HL-60 (cell line): ENCODE measurements around the gene CDPF1.

Experiments
- POLR2AphosphoS5 ChIP-seq: IDR thresholded peaks from 2 replicates; pipeline ENCODE4 v1.6.1; 2012; ENCODE audit warnings: low read depth
- TF ChIP-seq, protein P1 (sequence below): IDR thresholded peaks from one replicate; pipeline ENCODE4 v1.5.1; 2011; ENCODE audit warnings: low read length, control low read depth, inconsistent platforms; ENCODE audit not compliant: insufficient read depth
- TF ChIP-seq, protein P2 (sequence below): IDR thresholded peaks from 2 replicates; pipeline ENCODE4 v1.6.1; 2012; ENCODE audit warnings: low read depth; ENCODE audit not compliant: insufficient replicate concordance

DNA sequence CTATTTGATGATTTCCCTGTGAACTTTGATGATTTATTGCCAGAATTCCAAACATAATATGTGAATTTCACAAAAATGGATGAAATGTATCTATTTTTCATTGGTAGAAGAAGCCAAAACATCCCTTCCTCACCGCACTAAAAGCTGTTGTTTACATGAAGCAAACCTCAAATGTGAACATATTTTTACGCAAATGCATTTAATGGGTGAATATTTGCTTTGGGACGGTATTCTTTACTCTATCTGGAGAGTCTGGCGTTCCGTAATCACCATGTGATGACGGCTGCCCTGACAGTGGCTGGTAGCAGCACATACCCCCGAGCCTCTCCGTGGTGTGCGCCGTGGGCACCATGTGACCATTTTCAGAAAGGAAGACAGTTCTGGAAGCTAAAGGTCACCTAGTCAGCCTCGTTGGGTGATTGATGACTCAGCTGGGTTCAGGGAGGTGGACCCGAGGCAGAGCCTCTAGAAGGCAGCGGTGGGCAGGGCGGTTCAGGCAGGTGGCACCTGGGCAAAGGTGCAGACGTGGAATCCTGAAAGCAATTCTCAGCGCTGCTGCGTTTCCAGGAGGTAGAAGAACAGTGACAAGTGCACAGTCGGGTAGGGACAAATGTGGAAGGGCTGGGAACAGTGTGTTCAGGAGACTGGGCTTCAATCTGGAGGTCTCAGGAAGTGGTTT lies 54.5 kb downstream of the CDPF1 start:
- TF ChIP-seq, protein P1, sequence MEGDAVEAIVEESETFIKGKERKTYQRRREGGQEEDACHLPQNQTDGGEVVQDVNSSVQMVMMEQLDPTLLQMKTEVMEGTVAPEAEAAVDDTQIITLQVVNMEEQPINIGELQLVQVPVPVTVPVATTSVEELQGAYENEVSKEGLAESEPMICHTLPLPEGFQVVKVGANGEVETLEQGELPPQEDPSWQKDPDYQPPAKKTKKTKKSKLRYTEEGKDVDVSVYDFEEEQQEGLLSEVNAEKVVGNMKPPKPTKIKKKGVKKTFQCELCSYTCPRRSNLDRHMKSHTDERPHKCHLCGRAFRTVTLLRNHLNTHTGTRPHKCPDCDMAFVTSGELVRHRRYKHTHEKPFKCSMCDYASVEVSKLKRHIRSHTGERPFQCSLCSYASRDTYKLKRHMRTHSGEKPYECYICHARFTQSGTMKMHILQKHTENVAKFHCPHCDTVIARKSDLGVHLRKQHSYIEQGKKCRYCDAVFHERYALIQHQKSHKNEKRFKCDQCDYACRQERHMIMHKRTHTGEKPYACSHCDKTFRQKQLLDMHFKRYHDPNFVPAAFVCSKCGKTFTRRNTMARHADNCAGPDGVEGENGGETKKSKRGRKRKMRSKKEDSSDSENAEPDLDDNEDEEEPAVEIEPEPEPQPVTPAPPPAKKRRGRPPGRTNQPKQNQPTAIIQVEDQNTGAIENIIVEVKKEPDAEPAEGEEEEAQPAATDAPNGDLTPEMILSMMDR: no peak
- no peak for TF ChIP-seq POLR2AphosphoS5
- TF ChIP-seq, protein P2, sequence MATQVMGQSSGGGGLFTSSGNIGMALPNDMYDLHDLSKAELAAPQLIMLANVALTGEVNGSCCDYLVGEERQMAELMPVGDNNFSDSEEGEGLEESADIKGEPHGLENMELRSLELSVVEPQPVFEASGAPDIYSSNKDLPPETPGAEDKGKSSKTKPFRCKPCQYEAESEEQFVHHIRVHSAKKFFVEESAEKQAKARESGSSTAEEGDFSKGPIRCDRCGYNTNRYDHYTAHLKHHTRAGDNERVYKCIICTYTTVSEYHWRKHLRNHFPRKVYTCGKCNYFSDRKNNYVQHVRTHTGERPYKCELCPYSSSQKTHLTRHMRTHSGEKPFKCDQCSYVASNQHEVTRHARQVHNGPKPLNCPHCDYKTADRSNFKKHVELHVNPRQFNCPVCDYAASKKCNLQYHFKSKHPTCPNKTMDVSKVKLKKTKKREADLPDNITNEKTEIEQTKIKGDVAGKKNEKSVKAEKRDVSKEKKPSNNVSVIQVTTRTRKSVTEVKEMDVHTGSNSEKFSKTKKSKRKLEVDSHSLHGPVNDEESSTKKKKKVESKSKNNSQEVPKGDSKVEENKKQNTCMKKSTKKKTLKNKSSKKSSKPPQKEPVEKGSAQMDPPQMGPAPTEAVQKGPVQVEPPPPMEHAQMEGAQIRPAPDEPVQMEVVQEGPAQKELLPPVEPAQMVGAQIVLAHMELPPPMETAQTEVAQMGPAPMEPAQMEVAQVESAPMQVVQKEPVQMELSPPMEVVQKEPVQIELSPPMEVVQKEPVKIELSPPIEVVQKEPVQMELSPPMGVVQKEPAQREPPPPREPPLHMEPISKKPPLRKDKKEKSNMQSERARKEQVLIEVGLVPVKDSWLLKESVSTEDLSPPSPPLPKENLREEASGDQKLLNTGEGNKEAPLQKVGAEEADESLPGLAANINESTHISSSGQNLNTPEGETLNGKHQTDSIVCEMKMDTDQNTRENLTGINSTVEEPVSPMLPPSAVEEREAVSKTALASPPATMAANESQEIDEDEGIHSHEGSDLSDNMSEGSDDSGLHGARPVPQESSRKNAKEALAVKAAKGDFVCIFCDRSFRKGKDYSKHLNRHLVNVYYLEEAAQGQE: no peak
